Ectodermal cell (in vitro differentiated cells): ENCODE results near the gene FAM83E.

Experiments
- H3K27ac ChIP-seq: 2 replicates; pipeline ENCODE4 v1.7.0; 2013; ENCODE audit warnings: mild to moderate bottlenecking, low read depth, low read length; ENCODE audit not compliant: insufficient read depth, poor library complexity, severe bottlenecking
- H3K27me3 ChIP-seq: 2 replicates; pipeline ENCODE4 v1.7.0; 2013; ENCODE audit warnings: mild to moderate bottlenecking, low read length; ENCODE audit not compliant: insufficient read depth, control insufficient read depth, poor library complexity, severe bottlenecking
- H3K36me3 ChIP-seq: one replicate; pipeline ENCODE4 v1.7.0; 2013; ENCODE audit warnings: low read length; ENCODE audit not compliant: control insufficient read depth, insufficient read depth
- H3K4me1 ChIP-seq: one replicate; pipeline ENCODE4 v1.7.0; 2013; ENCODE audit warnings: low read length; ENCODE audit not compliant: control insufficient read depth, insufficient read depth
- H3K4me3 ChIP-seq: 2 replicates; pipeline ENCODE4 v1.7.0; 2013; ENCODE audit warnings: low read depth, low read length, control low read depth; ENCODE audit not compliant: insufficient read depth
- H3K9me3 ChIP-seq: 2 replicates; pipeline ENCODE4 v1.7.0; 2013; ENCODE audit warnings: mild to moderate bottlenecking, low read length, moderate library complexity; ENCODE audit not compliant: control insufficient read depth
- WGBS, 2 experiments: methylation state at CpG; one replicate each; pipeline ENCODE4 v1.1.7; 2013; ENCODE audit warnings: missing lambda C conversion rate in 2 of 2; 5-methylcytosine and 5-hydroxymethylcytosine counted together

Gene FAM83E

GRCh38 chr19:48598996-48599700 is 15.7 kb downstream of the FAM83E start:
- H3K4me1 ChIP-seq = no peaks in the 10 kb centered on the region
- H3K27ac ChIP-seq = no peak overlapping the region
- no peaks in the 10 kb centered on the region for H3K27me3 ChIP-seq
- H3K36me3 ChIP-seq = no peaks in the 10 kb centered on the region
- H3K9me3 ChIP-seq = no peaks in the 10 kb centered on the region
- WGBS, 2 experiments = 85 to 87% methylated on average over 30 of the region's 30 CpGs
- H3K4me3 ChIP-seq = no peak overlapping the region

GRCh38 chr19:48596679-48597465 is 18.0 kb downstream of the FAM83E start:
- Histone ChIP-seq H3K36me3 (no peaks in the 10 kb centered on the region), H3K27ac (no peak overlapping the region), H3K9me3 (no peaks in the 10 kb centered on the region), H3K4me1 (no peaks in the 10 kb centered on the region), H3K27me3 (no peaks in the 10 kb centered on the region), H3K4me3 (no peak overlapping the region)
- 89 to 91% methylated on average over 39 of the region's 39 CpGs for WGBS, 2 experiments

GRCh38 chr19:48596237-48596636 is 18.6 kb downstream of the FAM83E start:
- no peaks in the 10 kb centered on the region for H3K27me3 ChIP-seq
- 93 to 95% methylated on average over 4 of the region's 4 CpGs for WGBS, 2 experiments
- H3K4me3 ChIP-seq = no peak overlapping the region
- no peaks in the 10 kb centered on the region for H3K9me3 ChIP-seq
- no peak overlapping the region for H3K27ac ChIP-seq
- H3K4me1 ChIP-seq = no peaks in the 10 kb centered on the region
- H3K36me3 ChIP-seq = no peaks in the 10 kb centered on the region

- Histone ChIP-seq H3K4me3 (no peak overlapping the region), H3K4me1 (no peaks in the 10 kb centered on the region), H3K9me3 (no peaks in the 10 kb centered on the region), H3K27ac (no peak overlapping the region), H3K36me3 (no peaks in the 10 kb centered on the region), H3K27me3 (no peaks in the 10 kb centered on the region)
- 88 to 91% methylated on average over 6 of the region's 6 CpGs for WGBS, 2 experiments
Measured at GRCh38 chr19:48595833-48596232, 19.0 kb downstream of the FAM83E start.

GRCh38 chr19:48595171-48595570 is 19.7 kb downstream of the FAM83E start:
- Histone ChIP-seq H3K27ac (no peak overlapping the region), H3K27me3 (no peaks in the 10 kb centered on the region), H3K4me3 (no peak overlapping the region), H3K36me3 (no peaks in the 10 kb centered on the region), H3K9me3 (no peaks in the 10 kb centered on the region), H3K4me1 (no peaks in the 10 kb centered on the region)
- WGBS, 2 experiments = 89 to 90% methylated on average over 9 of the region's 9 CpGs

- no peaks in the 10 kb centered on the region for H3K4me1 ChIP-seq
- no peaks in the 10 kb centered on the region for H3K36me3 ChIP-seq
- peaks cover 6% of the 10 kb centered on the region for H3K27me3 ChIP-seq
- H3K4me3 ChIP-seq = no peak overlapping the region
- 85% methylated on average over 5 of the region's 5 CpGs for WGBS, 2 experiments
- no peaks in the 10 kb centered on the region for H3K9me3 ChIP-seq
- no peak overlapping the region for H3K27ac ChIP-seq
Measured at GRCh38 chr19:48591021-48591420, 23.9 kb downstream of the FAM83E start.

- no peak overlapping the region for H3K27ac ChIP-seq
- H3K27me3 ChIP-seq = peaks cover 6% of the 10 kb centered on the region
- H3K9me3 ChIP-seq = no peaks in the 10 kb centered on the region
- H3K36me3 ChIP-seq = no peaks in the 10 kb centered on the region
- H3K4me3 ChIP-seq = peak overlapping the region; percentile 1
- 7 to 8% methylated on average over 36 of the region's 36 CpGs for WGBS, 2 experiments
- peaks cover 2% of the 10 kb centered on the region for H3K4me1 ChIP-seq
Measured at GRCh38 chr19:48588670-48589401, 26.0 kb downstream of the FAM83E start.

- peaks cover 2% of the 10 kb centered on the region for H3K4me1 ChIP-seq
- no peak overlapping the region for H3K4me3 ChIP-seq
- no peaks in the 10 kb centered on the region for H3K36me3 ChIP-seq
- no peaks in the 10 kb centered on the region for H3K9me3 ChIP-seq
- H3K27me3 ChIP-seq = peaks cover 6% of the 10 kb centered on the region
- H3K27ac ChIP-seq = no peak overlapping the region
- 85 to 88% methylated on average over 2 to 3 of the region's 3 CpGs for WGBS, 2 experiments
Measured at GRCh38 chr19:48587387-48587786, 27.5 kb downstream of the FAM83E start.

GRCh38 chr19:48582168-48582567 is 32.7 kb downstream of the FAM83E start:
- WGBS, 2 experiments = 87 to 96% methylated on average over 1 of the region's 2 CpGs

GRCh38 chr19:48578891-48579290 is 36.0 kb downstream of the FAM83E start:
- no peaks in the 10 kb centered on the region for H3K36me3 ChIP-seq
- no peak overlapping the region for H3K4me3 ChIP-seq
- WGBS, 2 experiments = 89 to 91% methylated on average over 2 to 3 of the region's 3 CpGs
- H3K27me3 ChIP-seq = no peaks in the 10 kb centered on the region
- H3K4me1 ChIP-seq = no peaks in the 10 kb centered on the region
- no peaks in the 10 kb centered on the region for H3K9me3 ChIP-seq
- H3K27ac ChIP-seq = no peak overlapping the region

More at GRCh38 chr19:48582168-48582567, 32.7 kb downstream of the FAM83E start:
- peaks cover 2% of the 10 kb centered on the region for H3K4me1 ChIP-seq
- no peak overlapping the region for H3K27ac ChIP-seq
- H3K9me3 ChIP-seq = no peaks in the 10 kb centered on the region
- no peak overlapping the region for H3K4me3 ChIP-seq
- H3K27me3 ChIP-seq = no peaks in the 10 kb centered on the region
- no peaks in the 10 kb centered on the region for H3K36me3 ChIP-seq
